A673 (cell line): ENCODE results near the gene CARHSP1.

Experiments used
- CTCF ChIP-seq: fragments of 300-800, 200-600 bp; sonication (generic); conservative IDR thresholded peaks from 2 replicates; pipeline ENCODE4 v1.5.1; 2017; ENCODE audit warnings: low read depth, mild to moderate bottlenecking, antibody characterized with exemption, low read length, moderate library complexity, mixed read lengths
- EZH2 ChIP-seq: fragments of 200-600 bp; sonication (generic); IDR thresholded peaks from 2 replicates; pipeline ENCODE4 v1.6.1; 2017; ENCODE audit warnings: borderline replicate concordance, low read depth, mild to moderate bottlenecking, mixed read lengths, antibody characterized with exemption, low read length; ENCODE audit not compliant: poor library complexity, severe bottlenecking

- no peak for TF ChIP-seq EZH2
- TF ChIP-seq CTCF = no peak
These were observed 9.6 kb downstream of the CARHSP1 start for GRCh38 chr16:8858994-8859912.
